T-helper 2 cell treated with Interferon-gamma antibody and Interleukin-4, amounts not matched to agents 5 μg/mL and 100 μg/mL, for 36 hours (primary cell): ENCODE data around the gene PIEZO2.
A peak's percentile ranks its signal among the peaks of the same experiment; 100 is the strongest.

Source experiments
- DNase-seq: peaks from one replicate; pipeline ENCODE4 v3.0.0; 2021; ENCODE audit warnings: low spot score
- H3K27ac Mint-ChIP-seq: one replicate; pipeline ENCODE4 v1.8.0; 2021; ENCODE audit warnings: mild to moderate bottlenecking, mixed read lengths
- H3K27me3 Mint-ChIP-seq: one replicate; pipeline ENCODE4 v1.8.0; 2021; ENCODE audit warnings: low read depth, mixed read lengths
- H3K36me3 Mint-ChIP-seq: one replicate; pipeline ENCODE4 v1.8.0; 2021; ENCODE audit warnings: low read depth, mixed read lengths
- H3K4me1 Mint-ChIP-seq: one replicate; pipeline ENCODE4 v1.8.0; 2021; ENCODE audit warnings: low read depth, mixed read lengths
- H3K4me3 Mint-ChIP-seq: one replicate; pipeline ENCODE4 v1.8.0; 2022; ENCODE audit warnings: mild to moderate bottlenecking, moderate library complexity, mixed read lengths
- H3K9me3 Mint-ChIP-seq: one replicate; pipeline ENCODE4 v1.8.0; 2021; ENCODE audit warnings: mixed read lengths

Gene PIEZO2

DNA sequence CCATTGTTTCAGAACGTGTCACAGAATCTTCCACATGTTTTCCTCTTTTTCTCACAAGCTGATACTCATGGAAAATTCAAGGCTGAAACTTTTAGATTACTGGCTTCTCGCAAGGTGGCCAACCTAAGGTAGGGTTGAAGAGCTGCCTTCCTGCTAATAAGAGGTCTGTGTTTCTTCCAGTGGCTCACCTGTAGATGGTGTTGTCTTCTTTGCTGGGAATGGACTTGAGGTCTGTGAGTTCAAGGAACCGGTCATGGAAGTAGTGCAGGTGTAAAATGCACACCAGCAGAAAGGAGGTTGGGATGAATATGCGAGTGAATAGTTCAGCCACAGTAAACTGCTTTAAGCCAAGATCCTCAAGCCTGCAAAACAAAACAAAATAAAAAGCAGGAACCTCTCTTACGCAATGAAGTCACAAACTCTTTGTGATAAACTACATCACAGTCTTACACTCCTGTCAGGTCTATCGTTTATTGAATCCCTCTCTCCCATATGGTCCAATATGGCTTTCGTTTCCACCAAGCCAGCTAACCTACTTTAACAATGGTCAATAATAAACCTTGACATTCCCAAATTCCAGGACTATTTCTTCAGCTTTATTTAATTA, 364.7 kb downstream of the PIEZO2 start:
- H3K4me3 Mint-ChIP-seq: no peak overlapping the region
- no peak overlapping the region for H3K27ac Mint-ChIP-seq
- no peak for DNase-seq
- H3K36me3 Mint-ChIP-seq: no peaks in the 10 kb centered on the region
- peaks cover 52% of the 10 kb centered on the region for H3K27me3 Mint-ChIP-seq
- H3K9me3 Mint-ChIP-seq: no peaks in the 10 kb centered on the region
- peaks cover 2% of the 10 kb centered on the region for H3K4me1 Mint-ChIP-seq

DNA sequence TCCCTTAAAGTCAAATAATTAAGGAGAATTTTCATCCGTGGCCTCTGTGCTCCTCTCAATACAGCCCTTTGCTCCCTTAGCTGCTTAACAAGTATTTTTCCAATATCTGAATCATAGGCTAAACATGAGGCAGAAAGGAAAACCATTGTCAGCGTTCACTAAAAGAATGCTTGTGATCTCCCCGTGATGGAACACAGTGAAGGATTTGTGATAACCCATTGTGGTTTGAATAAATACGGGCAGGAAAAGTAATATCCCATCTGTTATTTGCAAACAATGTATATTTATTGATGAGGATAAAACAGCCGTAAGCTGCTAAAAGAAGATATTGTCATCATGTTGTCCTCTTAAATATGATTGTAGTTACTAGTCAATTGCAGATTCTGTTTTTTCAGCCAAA, 365.4 kb downstream of the PIEZO2 start:
- Mint-ChIP-seq H3K27ac (no peak overlapping the region), H3K9me3 (no peaks in the 10 kb centered on the region), H3K36me3 (no peaks in the 10 kb centered on the region), H3K27me3 (peaks cover 51% of the 10 kb centered on the region), H3K4me3 (no peak overlapping the region), H3K4me1 (peaks cover 2% of the 10 kb centered on the region)
- DNase-seq: no peak

DNA sequence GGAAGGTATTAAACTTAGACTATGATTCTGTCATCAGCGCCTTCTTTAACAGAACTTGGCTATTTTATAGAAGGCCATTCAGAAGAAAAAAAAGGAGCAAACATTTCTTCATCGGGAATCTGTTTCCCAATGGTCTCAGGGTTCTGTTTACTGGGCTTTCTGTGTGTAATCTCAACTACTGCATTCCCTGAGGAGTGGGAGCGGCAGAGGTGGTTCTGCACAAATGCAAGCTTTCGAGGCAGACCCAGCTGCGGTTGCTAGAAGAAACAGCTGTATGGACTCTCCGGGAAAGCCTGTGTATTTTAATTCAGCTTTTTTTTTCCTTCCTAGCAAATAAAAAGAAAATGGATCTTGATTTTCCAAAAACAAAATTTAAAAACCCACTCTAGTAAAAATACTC, 372.9 kb downstream of the PIEZO2 start:
- no peaks in the 10 kb centered on the region for H3K9me3 Mint-ChIP-seq
- peaks cover 26% of the 10 kb centered on the region for H3K27me3 Mint-ChIP-seq
- DNase-seq: no peak
- H3K36me3 Mint-ChIP-seq: no peaks in the 10 kb centered on the region
- H3K4me1 Mint-ChIP-seq: peaks cover 3% of the 10 kb centered on the region
- H3K27ac Mint-ChIP-seq: no peak overlapping the region
- H3K4me3 Mint-ChIP-seq: no peak overlapping the region

DNA sequence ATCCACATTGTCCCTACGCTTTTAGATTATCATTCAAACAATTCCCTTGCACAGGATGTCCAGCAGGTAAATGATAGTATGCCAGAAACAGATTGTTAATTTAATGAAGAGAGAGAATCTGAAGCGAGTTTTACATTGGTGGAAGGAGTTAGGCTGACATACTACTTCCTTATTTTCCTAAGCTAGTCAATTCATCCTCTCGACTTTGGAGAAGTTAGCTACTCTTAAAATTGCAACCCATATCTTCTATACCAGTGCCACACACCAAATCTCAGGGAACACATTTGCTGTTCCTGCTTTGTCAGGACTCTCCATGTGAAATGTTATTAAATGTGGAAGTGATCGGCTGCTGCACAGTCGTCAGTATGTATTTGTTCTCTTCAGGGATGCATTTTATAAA, 374.3 kb downstream of the PIEZO2 start:
- Mint-ChIP-seq H3K36me3 (no peaks in the 10 kb centered on the region), H3K9me3 (no peaks in the 10 kb centered on the region), H3K27ac (no peak overlapping the region), H3K4me1 (peaks cover 9% of the 10 kb centered on the region), H3K4me3 (no peak overlapping the region), H3K27me3 (peaks cover 28% of the 10 kb centered on the region)
- no peak for DNase-seq

DNA sequence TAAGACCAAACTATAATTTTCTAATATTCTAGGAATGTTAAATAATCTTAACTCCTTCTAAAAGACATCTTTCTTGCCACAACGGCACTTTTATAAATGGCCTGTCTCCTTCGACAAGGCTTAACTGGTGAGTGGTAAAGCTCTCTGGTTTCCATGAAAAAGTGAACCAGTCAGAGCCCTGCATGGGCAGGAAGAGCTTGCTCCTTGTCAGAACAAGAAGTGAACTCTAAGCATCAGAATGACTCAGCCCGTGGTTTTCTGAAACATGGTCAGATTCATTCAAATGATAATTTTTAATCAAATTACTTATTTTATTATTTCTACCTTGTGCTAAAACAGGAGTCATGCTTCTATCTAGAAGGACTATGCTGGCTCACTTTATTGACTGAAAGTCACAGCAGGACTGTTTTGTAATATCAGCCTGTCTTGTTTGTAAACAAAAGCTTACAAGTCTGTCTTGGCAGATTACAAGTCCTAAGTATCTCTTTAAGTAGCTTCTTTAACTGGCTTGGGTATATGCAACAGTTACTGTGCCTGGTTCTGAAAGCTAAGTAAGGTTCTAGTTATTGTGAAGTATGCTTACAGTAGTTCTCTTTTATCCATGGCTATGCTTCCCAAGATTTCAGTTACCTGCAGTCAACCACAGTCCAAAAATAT, 378.2 kb downstream of the PIEZO2 start:
- peak; percentile 21 for DNase-seq
- Mint-ChIP-seq H3K4me3 (no peak overlapping the region), H3K27ac (no peak overlapping the region), H3K36me3 (no peaks in the 10 kb centered on the region), H3K27me3 (peaks cover 27% of the 10 kb centered on the region), H3K9me3 (no peaks in the 10 kb centered on the region), H3K4me1 (peaks cover 9% of the 10 kb centered on the region)

DNA sequence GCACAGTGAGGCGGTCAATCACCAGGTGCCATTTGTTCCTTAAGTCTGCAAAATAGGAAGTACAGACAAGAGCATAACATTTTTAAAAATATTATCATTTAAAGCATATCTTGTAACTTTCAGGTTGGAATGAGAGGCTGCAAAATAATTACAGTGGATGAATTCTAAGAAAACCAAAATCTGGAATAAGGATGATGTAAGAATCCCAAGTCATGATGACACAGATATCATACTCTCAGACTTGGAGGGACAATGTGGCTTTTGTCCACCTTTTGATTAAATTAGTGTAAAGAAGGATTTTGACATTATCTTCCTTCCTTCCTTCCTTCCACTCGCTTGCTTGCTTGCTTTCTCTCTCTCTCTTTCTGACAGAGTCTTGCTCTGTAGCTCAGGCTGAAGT, 379.1 kb downstream of the PIEZO2 start:
- no peaks in the 10 kb centered on the region for H3K36me3 Mint-ChIP-seq

DNA sequence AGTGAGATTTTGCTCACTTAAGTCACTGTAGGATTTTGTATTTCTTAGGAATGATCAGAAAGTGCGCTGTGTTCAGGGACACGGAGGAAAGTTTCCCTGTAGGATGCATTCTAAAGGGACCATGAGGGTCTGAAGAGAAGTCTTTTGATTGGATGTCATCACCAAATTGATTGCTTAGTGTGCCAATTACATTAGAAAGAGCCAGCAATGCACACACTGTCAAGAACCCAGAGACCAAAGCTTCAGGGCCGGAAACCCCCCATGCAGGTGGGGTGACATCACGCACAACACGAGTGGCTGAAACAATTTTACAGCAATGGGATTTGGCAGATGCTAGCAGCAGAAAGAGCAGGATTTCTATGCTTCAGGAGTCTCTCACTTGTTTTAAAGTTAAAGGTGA, 381.1 kb downstream of the PIEZO2 start:
- DNase-seq: no peak
- no peak overlapping the region for H3K27ac Mint-ChIP-seq
- no peak overlapping the region for H3K4me3 Mint-ChIP-seq
- H3K36me3 Mint-ChIP-seq: no peaks in the 10 kb centered on the region
- peaks cover 9% of the 10 kb centered on the region for H3K4me1 Mint-ChIP-seq
- peaks cover 17% of the 10 kb centered on the region for H3K27me3 Mint-ChIP-seq
- H3K9me3 Mint-ChIP-seq: no peaks in the 10 kb centered on the region

More for the DNA sequence above, 379.1 kb downstream of the PIEZO2 start:
- Mint-ChIP-seq H3K4me3 (no peak overlapping the region), H3K9me3 (no peaks in the 10 kb centered on the region), H3K27ac (no peak overlapping the region), H3K27me3 (peaks cover 27% of the 10 kb centered on the region), H3K4me1 (peaks cover 9% of the 10 kb centered on the region)
- DNase-seq: no peak

DNA sequence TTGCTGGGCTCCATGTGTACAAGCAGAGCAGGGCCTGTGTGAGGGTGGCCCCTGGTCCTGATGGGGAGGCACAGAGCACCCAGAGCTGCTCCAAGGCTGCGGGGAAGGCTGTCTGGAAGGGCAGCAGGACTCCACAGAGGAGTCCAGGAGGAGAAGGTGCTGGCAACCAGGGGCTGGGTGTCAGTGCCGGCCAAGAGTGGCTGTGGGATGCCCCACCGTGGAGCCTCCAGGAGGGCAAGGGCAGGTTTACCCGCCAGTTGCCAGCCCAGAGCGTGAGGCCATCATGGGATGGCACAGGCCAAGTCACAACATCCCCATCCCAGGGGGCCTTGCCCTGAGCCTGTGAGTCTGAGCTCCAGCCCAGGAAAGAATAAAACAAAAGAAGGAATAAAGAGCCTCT, 381.7 kb downstream of the PIEZO2 start:
- Mint-ChIP-seq H3K36me3 (no peaks in the 10 kb centered on the region), H3K9me3 (no peaks in the 10 kb centered on the region), H3K27me3 (peaks cover 16% of the 10 kb centered on the region)

DNA sequence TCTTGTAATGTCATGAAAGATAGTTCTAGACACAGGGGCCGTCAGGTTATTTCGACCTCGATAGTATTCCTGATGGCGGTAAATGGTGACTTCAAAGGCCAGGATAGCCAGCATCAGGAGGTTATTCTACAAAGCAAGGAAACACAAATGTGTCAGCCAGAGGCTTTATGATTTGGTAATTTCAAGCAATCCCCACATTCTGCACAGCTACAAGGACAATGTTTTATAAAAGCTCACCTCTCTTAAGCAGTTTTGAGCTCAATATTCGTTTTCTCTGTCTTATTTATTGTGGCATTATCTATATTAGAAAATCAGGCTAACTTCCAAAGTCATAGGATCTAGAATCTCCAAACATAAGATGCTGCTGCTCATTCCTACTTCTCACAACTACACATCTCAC, 388.4 kb downstream of the PIEZO2 start:
- no peak overlapping the region for H3K4me3 Mint-ChIP-seq

More for the DNA sequence above, 381.7 kb downstream of the PIEZO2 start:
- Mint-ChIP-seq H3K4me1 (peaks cover 9% of the 10 kb centered on the region), H3K27ac (no peak overlapping the region), H3K4me3 (no peak overlapping the region)
- DNase-seq: no peak

DNA sequence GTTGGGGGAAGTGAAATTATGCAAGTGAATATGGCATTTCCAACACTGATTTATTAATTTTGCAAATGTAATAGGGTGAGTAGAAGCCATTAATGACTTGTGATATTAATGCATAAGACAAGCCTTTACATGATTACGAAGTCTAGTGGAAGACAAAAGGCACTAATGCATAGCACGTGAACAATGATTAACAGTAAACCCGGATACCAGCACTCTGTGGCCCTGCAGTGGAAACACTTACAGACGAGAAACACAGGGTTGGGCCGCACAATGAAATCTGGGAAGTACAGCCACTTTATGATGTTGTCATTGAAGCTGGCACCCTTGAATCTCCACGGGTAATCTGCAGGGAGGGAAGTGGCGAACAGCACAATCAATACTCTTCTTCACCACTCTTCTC, 390.1 kb downstream of the PIEZO2 start:
- no peak overlapping the region for H3K27ac Mint-ChIP-seq
- no peaks in the 10 kb centered on the region for H3K9me3 Mint-ChIP-seq
- H3K4me3 Mint-ChIP-seq: no peak overlapping the region
- H3K4me1 Mint-ChIP-seq: no peaks in the 10 kb centered on the region
- no peaks in the 10 kb centered on the region for H3K27me3 Mint-ChIP-seq
- no peaks in the 10 kb centered on the region for H3K36me3 Mint-ChIP-seq
- DNase-seq: no peak

More for the DNA sequence above, 388.4 kb downstream of the PIEZO2 start:
- no peak for DNase-seq
- Mint-ChIP-seq H3K4me1 (no peaks in the 10 kb centered on the region), H3K27ac (no peak overlapping the region), H3K9me3 (no peaks in the 10 kb centered on the region), H3K27me3 (no peaks in the 10 kb centered on the region), H3K36me3 (no peaks in the 10 kb centered on the region)

DNA sequence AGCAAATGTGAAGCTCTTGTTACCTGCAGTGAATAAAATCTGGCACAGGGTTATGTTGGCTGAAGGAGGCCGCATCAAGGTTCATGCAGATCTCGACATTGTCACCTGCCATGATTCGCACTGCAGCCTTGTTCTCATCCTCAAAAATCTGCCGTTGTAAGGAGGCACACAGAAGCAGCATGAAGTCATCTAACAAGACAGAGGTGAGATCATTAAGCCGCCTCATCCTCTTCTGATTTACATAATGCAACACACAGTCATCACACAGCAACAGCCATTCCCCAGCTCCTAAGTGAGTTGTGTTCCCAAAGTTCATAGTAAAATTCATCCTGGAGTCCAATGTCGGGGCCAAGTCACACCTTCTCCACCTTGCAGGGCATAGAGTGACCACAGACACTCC, 391.4 kb downstream of the PIEZO2 start:
- Mint-ChIP-seq H3K4me3 (no peak overlapping the region), H3K4me1 (no peaks in the 10 kb centered on the region), H3K9me3 (no peaks in the 10 kb centered on the region), H3K27me3 (no peaks in the 10 kb centered on the region), H3K27ac (no peak overlapping the region), H3K36me3 (no peaks in the 10 kb centered on the region)
- no peak for DNase-seq

DNA sequence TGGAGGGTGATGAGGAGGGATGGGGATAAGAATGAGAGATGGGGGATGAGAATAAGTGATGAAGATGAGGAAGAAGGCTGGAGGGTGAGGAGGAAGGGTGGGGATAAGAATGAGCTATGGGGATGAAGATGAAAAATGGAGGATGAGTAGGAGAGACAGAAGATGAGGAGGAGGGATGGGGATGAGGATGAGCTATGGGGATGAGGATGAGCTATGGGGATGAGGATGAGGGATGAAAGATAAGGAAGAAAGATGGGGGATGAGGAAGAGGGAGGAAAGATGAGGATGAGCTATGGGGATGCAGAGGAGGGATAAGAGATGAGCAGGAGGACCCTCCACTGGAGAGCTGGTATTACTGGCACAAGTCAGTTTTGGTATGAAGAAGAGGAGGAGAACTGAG, 392.0 kb downstream of the PIEZO2 start:
- no peaks in the 10 kb centered on the region for H3K27me3 Mint-ChIP-seq
- no peak for DNase-seq
- no peak overlapping the region for H3K4me3 Mint-ChIP-seq
- no peak overlapping the region for H3K27ac Mint-ChIP-seq
- H3K9me3 Mint-ChIP-seq: no peaks in the 10 kb centered on the region
- no peaks in the 10 kb centered on the region for H3K4me1 Mint-ChIP-seq
- no peaks in the 10 kb centered on the region for H3K36me3 Mint-ChIP-seq

DNA sequence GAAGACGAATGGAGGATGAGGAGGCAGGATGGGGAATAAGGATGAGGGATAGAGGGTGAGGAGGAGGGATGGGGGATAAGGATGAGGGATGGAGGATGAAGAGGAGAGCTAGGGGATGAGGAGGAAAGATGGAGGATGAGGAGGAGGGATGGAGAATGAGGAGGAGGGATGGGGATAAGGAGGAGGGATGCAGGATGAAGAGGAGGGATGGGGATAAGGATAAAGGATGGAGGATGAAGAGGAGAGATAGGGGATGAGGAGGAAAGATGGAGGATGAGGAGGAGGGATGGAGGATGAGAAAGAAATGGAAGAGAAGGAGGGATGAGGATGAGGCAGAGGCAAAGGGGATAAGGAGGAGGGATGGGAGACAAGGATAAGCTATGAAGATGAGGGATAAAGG, 393.5 kb downstream of the PIEZO2 start:
- H3K4me1 Mint-ChIP-seq: no peaks in the 10 kb centered on the region
- H3K36me3 Mint-ChIP-seq: no peaks in the 10 kb centered on the region
- no peak for DNase-seq
- H3K4me3 Mint-ChIP-seq: no peak overlapping the region
- H3K9me3 Mint-ChIP-seq: no peaks in the 10 kb centered on the region
- no peak overlapping the region for H3K27ac Mint-ChIP-seq
- H3K27me3 Mint-ChIP-seq: no peaks in the 10 kb centered on the region

DNA sequence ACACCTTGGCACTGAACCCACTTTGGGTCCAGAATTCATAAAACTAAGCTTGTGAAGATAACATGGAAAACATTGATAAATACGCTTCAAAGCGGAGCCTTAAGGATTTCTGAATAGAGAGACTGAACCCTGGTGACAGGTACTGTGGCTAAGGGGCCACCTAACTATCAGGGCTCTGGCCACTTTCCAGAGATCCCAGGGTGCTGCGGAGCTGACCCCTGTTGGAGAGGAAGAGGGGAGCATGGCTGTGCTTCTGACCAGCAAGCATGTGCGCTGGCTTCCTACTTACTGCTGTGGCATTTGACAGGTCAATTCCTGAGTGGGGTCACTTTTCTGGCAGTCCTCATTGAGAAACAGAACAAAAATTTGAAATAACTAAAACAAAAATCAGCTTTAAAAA, 395.2 kb downstream of the PIEZO2 start:
- H3K4me3 Mint-ChIP-seq: no peak overlapping the region
- peaks cover 3% of the 10 kb centered on the region for H3K27me3 Mint-ChIP-seq
- H3K4me1 Mint-ChIP-seq: no peaks in the 10 kb centered on the region
- no peaks in the 10 kb centered on the region for H3K9me3 Mint-ChIP-seq
- H3K27ac Mint-ChIP-seq: no peak overlapping the region
- DNase-seq: no peak
- H3K36me3 Mint-ChIP-seq: no peaks in the 10 kb centered on the region

DNA sequence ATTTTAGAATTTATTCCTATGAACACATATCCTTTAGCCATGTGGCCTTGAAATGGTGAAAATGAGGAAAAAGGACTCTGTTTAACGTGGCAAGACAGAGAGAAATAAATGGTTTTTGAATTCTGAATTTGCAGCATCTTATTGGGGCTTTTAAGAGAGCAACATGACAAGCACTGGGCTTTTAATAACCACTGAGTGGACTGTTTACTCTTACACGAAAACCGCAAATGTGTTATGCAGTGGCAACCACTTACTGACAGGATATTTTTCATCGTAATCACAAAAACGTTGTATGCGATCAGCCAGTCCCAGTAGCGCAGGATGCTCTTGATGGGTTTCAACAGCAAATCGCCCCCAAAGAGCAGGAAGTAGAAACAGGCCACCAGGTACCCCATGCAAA, 397.0 kb downstream of the PIEZO2 start:
- Mint-ChIP-seq H3K4me1 (no peaks in the 10 kb centered on the region), H3K36me3 (no peaks in the 10 kb centered on the region), H3K9me3 (no peaks in the 10 kb centered on the region), H3K27ac (no peak overlapping the region), H3K4me3 (no peak overlapping the region), H3K27me3 (peaks cover 3% of the 10 kb centered on the region)
- DNase-seq: no peak
